ENCODE results near the gene KCNIP3.

KCNIP3 gene

DNA sequence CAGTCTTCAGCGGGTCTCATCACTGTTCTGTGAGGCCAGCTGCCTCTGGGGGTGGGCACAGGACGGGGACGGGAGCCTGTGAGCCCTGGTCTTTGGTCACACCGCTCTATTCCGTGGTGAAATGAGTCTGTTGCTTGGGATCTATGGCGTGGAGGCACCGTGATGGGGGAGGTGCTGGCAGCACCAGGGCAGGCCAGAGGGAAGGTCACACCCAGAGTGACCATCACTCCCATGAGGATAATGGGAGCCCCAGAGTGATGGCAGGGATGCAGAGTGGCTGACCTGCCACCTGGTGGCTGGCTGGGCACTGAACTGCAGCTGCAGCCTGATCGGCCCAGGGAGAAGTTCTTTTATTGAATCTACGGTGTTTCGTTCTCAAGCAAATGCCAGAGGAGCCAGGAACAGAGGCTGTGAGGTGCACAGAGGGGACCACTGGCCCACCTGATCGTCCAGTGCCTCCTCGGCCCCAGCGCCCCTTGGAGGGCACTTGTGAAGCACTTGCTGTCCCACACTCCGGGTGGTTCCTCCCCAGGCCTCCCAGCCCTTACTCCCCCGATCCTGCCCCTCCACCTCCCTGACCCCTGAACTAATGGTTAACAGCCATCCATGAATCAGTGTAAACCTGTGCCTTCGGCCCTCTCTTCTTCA is 17.9 kb downstream of the KCNIP3 start:
- DNase-seq, result no peak

DNA sequence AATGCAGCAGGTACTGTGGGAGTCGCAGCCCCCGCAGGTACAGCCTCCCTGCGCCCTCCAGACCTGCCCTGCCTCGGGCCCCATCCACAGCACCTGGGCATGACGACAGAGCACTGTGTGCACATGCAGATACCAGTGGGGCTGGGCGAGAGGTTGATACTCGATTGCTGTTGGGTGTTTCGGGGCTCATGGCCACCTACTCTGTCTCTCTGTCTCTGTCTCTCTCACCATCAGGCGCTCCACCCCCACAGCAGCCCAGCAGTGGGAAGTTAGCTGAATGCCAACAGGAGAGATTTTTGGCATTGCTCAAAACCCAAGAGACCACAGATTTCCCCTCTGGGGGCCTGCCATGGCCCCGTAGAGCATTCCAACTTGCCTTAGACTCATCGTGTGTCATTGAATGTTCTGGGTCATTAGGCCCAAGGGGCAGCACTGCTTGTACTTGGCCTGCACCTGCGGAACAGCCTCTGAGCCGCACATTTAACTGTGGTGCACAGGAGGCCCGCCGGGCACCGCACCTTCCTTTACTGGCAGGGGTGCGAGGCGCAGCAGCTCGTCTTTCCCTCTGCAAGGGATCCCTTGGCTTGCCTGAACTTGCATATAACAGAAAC is 18.8 kb downstream of the KCNIP3 start:
- no peak for DNase-seq

DNA sequence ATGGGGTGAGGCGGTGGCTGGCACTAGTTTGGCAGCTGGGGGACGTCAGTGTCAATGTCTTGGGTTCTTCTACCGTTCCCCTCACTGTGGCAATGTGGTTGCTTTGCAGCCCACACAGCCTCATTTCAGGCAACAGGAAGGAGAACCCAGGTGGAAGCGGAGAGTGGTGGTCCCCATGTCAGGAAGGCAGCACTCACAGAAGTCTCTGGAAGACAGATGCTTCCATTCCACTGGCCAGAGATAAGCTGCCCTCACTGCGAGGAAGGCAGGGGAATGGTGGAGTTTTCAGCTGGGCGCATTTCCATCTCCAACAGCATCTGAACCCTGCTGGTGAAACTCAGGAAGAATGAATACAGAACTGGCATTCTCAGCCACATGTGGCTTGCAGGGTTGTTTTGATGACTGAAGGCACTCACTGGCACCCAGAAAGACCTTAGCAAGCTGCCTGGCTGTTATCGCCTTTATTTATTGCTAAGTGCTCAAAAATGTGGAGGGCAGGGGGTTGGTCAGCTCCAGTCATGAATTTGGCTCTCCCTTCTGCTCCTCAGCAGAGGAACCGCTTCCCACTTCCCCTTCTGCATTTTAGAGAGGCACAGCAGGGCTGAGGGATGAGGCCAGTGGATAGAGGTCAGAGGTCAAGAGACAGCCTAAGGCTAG is 19.4 kb downstream of the KCNIP3 start:
- DNase-seq, result no peak

DNA sequence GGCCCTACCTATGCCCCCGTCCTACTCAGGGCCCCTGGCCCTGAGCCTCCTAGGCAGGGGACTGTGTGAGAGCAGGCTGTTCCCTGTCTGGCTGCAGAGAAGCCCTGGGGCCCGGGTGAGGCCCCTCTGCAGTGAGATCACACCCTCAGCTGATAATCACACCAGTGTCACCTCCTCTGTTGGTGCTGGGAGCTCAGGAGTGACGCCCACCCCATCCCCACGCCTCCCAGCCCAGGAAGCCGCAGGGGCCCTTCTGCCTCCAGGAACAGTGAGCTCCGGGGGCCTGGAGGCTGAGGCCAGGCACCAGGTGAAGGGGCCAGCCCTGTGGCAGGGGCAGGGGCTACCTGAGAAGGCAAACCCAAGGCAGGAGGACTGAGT is 20.0 kb downstream of the KCNIP3 start:
- no peak for DNase-seq

DNA sequence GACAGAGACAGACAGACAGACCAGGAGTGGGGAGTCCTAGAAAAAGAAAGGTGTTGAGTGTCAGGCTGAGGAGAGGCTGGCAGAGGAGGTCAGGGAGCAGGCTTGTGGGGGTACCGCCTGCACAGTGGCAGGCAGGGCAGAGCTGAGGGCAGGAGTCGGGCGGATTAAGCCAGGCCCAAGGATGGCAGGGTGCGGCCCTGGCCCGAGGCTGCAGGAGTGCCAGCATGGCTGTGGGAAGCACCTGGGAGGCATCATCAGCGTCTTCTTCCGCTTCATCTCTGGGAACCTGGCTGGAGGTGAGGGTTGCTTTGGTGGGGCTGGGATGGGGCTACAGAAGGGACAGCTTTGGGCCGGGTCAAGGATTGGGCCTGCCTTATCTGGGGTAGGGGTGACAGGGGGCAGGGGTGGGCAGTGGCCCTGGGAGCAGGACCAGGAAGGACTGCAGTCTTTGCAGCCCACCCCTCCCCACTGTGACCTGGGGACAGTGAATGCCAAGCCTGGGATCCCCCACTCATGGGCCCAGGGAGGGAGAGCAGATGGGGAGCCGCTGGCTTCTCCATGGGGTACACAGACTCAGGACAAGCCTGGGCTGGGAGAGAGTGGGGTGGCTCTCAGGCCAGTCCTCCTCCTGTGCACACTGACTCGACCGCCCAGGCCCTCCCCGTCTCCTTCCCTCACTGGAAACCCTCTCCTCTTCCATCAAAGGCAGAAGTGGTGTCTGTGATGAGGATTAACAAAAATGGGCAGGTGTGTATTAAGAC is 20.7 kb downstream of the KCNIP3 start:
- no peak for DNase-seq

DNA sequence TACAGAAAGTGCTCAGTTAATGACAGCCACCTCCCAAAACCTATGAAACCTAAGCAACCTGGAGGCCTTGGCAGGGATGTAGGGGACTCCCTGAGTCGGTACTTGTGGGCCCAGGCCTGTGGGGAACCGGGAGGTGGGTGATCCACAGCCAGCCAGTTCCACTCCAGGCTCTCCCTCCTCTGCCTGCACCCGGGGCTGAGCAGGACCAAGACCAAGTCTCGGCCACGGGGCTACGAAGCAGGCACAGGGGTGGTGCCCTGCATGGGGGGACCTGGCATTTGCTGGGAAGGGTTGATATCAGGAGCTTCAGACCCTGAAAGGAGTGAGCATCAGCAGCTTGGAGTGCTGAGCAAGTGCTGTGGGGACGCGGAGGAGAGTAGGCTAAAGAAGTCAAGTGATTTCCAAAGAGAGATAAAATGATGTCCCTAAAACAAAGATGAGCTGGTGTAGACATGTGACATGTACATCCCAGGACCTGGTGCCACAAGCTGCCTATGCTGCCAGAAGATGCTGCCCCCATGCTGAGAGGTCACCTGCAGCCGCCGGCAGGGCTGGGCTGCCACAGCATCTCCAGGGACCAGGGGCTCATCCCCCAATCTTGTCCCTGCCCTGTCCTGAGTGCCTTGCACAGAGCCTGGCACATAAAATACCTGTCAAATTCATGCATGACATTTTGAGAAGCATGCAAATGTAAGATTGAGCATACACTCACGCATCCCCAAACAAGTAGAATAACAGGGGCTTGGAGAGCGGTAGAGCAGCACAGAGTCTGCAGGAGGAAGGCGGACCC is 21.5 kb downstream of the KCNIP3 start:
- no peak for DNase-seq

DNA sequence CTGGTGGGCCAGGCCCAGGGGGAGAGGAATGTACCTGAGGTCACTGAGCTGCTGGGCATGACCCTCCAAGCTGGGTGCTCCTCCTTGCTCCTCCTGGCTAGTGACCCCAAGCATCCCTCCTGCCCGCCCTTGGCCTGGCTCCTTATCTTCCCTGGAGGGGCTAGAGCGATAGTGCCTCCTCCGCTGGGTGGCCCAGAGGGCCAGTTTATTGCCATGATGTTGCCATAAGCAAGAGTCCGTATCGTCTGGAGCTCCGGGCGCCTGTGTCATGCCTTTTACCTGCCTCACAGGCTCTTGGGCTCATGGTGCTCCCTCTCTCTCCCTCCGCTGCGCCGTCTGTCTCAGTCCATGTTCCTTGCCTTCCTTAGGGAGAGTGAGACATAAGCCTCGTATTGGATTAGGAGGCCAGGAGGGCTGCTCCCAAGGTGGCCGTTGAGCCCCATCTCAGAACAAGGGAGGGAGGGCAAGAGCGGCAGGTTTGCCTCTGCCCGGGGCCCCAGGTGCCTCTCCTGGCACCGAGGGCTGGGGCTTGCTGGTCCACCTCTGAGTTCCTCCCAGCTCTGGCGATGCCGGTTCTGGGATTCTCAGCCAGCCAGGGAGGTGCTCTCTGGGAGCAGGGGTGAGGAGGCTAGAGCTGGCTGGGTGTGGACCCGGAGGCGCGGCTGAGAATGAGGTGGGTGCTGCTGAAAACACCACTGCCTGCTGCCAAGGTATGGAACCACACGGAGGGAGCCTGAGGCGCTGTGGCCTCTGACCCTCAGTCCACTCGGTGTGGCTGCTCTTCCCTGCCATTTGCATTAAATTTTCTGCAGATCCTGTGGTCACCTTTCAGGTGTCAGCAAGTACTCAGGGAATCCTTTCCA is 22.6 kb downstream of the KCNIP3 start:
- no peak for DNase-seq

DNA sequence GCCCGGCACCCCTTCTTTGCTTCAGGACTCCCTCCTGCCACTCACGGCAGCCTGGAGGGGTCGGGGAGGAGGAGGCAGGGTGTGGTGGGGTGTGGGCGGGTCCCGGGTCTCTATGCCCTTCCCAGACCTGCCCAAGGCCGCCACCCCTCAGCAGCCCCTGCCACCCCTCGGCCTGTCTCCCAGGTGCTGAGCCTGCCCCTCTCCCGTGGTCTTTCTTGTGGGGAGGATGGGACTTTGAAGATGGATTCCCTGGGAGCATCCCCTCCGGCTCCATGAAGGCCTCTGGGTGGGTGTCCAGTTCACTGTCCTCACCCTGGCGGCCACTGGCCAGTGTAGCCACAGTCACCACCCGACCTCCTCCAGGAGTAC is 23.2 kb downstream of the KCNIP3 start:
- DNase-seq, result no peak

DNA sequence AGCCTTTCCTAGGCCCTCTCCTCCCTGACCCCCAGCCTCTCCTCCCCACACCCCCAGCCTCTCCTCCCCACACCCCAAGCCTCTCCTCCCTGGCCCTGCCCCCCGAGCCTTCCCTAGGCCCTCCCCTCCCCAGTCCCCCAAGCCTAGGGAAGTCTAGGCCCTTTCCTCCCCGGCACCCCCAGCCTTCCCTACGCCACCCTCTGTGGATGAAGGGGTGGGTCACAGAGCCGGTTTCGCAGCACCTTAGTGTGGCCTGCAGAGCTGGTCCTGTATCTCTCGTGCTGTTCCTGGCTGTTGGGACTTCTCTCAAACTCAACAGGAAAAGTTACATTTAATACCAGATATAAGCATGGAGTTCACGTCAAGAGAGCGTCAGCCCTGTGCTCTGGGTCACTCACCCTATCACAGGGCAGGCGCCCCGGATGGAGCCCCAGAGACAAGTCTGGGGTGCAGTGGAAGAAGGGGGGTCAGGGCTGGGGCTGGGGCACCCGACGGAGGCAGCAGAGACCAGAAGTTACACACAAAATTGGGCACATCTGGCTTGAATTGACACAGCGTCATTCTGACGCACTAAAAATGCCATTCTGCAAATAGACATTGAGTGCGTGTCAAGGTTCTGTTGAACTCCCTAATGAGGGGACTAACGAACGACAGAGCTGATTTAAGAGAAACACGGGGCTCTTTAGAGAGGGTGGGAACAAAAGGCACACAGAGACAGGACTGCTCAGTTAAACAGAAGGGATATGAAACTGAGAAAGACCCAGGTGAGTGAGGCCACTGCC is 24.0 kb downstream of the KCNIP3 start:
- DNase-seq, result no peak

DNA sequence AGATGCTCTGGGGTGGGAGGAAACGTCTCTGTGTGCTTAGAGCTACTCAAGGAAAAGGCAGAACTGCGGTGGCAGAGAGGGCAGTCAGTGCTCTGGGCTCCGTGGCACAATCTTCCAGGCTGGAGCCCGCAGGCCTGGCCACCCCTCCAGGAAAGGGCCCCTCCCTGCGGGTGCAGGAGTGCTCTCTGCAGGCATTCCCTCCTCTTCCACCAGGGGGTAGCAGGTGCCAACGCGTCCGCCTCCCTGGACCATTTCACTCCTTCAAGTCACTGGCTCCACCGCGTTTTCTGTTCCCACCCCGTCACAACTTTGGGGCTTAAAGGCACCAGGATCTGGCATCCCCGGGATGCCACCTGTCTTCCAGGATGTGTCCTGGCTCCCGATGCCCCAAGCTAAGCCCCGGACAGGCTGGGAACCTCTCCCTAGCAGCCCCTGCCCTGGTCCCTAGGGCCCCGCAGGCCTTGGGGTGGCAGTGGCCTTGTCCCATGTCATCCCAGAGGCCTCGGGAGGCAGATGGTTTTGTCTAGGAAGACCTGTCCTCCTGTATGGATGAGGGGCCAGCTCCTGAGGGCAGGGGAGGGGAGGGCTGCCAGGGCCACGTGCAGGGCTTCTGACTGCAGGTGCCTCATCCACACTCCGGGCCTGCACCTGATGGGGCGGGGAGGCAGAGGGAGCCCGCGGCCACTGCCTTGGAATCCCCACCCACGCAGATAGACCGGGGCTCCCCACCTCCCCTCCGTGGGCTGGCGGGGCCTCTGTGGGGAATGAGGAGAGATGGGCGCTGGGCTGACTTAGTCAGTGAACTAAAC is 26.4 kb downstream of the KCNIP3 start:
- DNase-seq, result no peak

DNA sequence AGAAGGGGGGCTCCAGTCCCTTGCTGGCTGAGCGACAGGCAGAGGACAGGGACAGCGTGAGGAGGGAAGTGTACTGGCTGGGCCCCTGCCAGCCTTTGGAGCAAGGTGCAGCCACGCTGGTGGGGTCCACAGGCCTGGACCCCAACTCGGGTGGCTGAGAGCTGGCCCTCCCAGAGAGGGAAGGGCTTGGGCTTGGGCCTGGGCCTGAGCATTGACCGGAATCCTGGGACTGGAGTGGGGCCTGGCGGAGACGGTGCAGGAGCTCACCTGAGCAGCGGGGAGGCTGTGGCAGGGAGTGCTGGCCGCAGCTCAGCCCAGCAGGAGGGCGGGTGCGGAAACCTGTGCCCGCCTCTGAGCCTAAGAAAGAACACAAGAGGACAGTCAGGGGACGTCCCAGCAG is 27.9 kb downstream of the KCNIP3 start:
- no peak for DNase-seq

DNA sequence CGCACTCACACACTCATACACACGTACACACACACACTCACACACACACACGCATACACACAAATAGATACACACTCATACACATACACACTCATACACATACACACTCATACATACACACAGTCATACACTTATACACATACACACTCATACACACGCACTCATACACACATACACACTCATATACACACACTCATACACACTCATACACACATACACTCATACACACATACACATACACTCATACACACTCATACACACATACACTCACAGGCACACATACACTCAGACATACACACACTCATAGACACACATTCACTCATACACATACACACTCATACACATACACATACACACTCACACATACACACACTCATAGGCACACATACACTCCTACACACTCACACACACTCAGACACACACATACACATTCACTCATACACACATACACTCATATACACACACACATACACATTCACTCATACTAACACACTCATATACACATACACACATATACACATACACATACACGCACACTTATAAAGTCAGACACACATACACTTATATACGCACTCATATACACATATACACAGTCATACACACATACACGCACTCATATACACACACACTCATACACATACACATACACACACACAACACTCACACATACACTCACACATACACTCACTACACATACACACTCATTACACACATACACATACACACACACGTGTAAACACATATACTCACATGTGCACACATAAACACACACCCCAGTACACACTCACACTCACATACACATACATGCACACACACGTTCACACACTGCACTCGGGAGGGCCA is 28.7 kb downstream of the KCNIP3 start:
- DNase-seq, result no peak

DNA sequence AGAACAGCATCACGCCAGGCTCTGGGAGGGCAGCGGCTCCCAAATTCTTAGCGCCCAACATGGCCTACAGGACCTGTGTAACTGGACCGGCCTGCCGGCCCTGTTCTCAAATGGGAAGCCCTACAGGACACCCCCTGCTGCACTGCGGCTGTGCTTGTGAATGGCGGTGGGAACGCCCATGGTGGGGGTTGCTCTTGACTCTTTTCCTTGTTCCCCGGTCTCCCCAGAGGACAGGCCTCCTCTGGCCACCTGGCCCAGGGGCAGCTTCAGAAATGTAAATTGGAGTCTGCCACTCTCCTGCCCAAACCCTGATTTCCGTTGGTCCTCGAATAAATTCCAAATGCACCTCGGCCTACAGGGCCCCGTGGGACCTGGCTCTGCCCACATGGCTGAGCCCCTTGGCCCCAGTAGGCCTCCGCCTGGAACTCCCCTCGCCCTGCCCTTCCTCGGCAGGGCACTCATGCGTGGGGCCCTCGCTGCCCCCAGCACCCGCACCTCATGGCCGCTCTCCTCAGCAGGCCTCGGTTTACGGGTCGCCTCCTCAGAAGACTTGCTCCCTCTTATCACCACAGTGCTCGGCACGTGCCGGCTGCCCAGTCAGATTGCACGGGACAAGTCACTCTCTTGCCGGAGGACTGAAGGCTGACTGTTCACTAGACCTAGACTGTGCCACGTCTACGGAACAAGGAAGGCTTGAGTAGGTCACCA is 29.4 kb downstream of the KCNIP3 start:
- no peak for DNase-seq

DNA sequence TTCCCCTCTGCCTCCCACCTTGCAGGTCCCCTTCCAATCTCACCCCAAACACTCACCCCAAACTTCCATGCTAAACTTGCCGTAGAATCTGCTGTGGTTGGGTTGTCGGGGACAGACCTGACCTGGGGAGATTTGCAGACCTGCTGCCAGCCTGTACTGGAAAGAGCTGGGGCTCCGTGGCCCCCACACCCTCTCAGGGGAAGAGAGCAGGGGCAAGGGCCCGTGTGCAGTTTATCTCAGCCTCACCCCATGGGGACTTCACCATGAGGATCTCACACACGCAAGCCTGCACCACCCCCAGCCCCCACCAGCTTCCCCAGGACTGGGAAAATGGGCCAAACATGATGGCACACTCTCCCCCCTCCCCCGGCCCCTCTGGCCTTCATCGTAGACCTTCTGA is 30.7 kb downstream of the KCNIP3 start:
- DNase-seq, result no peak

DNA sequence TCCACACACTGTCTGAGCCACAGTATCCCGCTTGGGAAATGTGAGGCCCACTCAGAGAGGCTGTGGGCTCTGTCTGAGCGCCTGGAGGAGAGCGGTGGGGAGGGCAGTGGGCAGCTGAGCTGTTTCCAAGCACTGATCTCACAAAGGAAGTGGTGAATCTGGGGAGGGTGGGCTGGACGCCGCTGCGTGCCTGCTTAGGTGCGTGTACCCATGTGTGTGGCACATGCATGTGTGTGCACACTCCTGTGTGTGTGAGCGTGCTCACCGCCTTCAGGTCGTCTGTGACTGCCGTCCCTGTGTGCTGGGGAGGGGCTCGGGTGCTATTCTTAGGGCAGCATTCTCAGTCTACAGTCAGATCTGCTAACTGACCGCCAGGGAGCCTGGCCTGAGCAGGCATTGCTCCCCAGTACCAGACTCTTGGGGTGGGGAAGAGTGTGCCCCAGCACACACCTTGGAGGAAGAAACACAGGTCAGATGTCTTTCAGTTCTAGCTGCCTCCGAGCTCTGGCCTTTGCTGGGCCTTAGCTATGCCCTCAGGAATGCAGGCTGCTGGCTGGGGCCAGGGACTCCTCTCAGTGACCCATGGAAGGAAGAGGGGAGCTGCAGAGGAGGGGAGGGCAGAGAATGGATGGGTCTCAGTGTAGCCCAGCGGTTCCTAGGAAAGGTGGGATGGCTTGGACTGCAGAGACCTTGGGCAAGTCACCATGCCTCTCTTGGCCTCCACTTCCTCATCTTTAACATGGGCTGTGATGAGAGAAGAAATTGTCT is 31.4 kb downstream of the KCNIP3 start:
- no peak for DNase-seq

DNA sequence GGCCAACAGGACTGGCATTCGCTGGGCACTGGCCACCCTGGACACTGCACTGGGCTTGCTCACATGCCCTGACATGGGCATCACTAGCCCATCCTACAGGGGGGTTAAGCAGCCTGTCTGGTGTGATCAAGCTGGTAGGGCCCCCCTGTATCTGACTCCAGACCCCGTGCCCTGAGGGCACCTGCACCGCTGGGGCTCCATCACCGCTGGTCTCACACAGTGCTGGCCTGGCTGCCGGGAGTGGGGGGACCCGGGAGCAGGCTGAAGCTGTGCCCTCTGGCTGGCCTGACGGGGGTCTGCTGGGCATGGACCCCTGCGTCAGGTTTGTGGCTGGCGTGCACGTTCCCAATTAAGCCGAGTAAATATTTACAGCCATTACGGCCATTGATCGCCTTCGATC is 32.3 kb downstream of the KCNIP3 start:
- DNase-seq, result no peak

DNA sequence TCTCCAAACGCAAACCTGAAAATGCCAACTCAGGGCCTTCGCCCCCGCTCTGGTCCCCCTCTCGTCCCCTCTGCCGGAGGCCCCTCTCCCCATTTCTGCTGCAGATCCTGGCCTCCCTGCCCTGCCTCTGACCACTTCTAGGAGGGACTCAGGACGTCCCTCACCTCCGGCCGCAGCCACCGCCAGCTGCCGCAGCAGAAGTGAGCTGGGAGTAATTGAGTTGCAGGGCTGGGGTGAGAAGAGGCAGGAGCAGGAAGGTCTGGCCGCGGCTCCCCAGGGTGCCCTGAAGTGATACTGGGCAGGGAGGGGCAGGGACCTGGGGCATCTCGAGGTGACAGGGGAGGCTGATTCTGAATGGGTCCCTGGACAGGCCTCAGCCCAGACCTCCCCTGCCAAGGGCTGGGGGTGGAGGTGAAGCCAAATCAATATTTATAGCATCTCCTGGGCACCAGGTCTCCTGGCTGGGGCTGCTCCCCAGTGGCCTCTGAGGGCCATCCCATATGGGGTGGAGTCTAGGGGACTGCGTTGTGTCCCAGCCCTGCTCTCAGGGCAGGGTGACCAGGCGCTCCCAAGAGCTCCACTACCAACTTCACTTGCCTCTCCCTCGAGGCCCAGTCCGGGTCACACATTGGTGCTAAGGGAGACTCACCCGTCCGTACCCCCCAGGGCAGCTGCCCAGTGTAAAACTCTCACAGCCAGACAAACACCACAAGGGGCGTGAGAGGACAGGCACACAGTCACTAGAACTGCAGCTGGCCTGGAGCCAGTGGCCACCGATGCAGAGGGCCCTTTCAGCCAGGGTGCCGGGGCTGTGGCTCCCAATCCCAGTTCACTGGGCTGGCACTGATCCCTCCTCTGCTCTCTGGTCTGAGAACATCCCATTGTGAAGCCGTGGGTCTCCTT is 33.0 kb downstream of the KCNIP3 start:
- no peak for DNase-seq
